NCI-H524 (cell line): ENCODE data around the gene SYNPO.
A peak's percentile ranks its signal among the peaks of the same experiment; 100 is the strongest.

Experiments
- DNase-seq, 2 experiments: peaks; one replicate each; lab custom pipeline; 2025; lab: John Stamatoyannopoulos, UW

The SYNPO gene

GRCh38 chr5:150607105-150607504, 33.4 kb upstream of the SYNPO start:
- DNase-seq, result no peak

GRCh38 chr5:150607991-150608390, 32.5 kb upstream of the SYNPO start:
- no peak for DNase-seq

GRCh38 chr5:150608991-150609390, 31.5 kb upstream of the SYNPO start:
- DNase-seq, result no peak

GRCh38 chr5:150609843-150610584, 30.4 kb upstream of the SYNPO start:
- DNase-seq, result peak in 1 of 2 experiments; percentile 30

- DNase-seq, result no peak
Measured at GRCh38 chr5:150611026-150611425, 29.4 kb upstream of the SYNPO start.

GRCh38 chr5:150612405-150612804, 28.1 kb upstream of the SYNPO start:
- DNase-seq, result no peak

- no peak for DNase-seq
Measured at GRCh38 chr5:150612905-150613670, 27.4 kb upstream of the SYNPO start.

GRCh38 chr5:150613991-150614660, 26.3 kb upstream of the SYNPO start:
- DNase-seq, result peak in 1 of 2 experiments; percentile 42

GRCh38 chr5:150614661-150615060, 25.8 kb upstream of the SYNPO start:
- no peak for DNase-seq

- peak; percentile 93 to 95 for DNase-seq
Measured at GRCh38 chr5:150615141-150615699, 25.2 kb upstream of the SYNPO start.

- peak; percentile 85 to 89 for DNase-seq
Measured at GRCh38 chr5:150616024-150616470, 24.4 kb upstream of the SYNPO start.

GRCh38 chr5:150616506-150616905, 24.0 kb upstream of the SYNPO start:
- peak; percentile 89 to 97 for DNase-seq

GRCh38 chr5:150618163-150618562, 22.3 kb upstream of the SYNPO start:
- peak in 1 of 2 experiments; percentile 48 for DNase-seq

- peak in 1 of 2 experiments; percentile 84 for DNase-seq
Measured at GRCh38 chr5:150618588-150619281, 21.7 kb upstream of the SYNPO start.

- peak; percentile 45 to 90 for DNase-seq
Measured at GRCh38 chr5:150619359-150620230, 20.9 kb upstream of the SYNPO start.

- DNase-seq, result peak; percentile 73 to 75
Measured at GRCh38 chr5:150621301-150621700, 19.2 kb upstream of the SYNPO start.

- peak in 1 of 2 experiments; percentile 45 for DNase-seq
Measured at GRCh38 chr5:150622157-150622556, 18.3 kb upstream of the SYNPO start.

GRCh38 chr5:150623152-150623877, 17.1 kb upstream of the SYNPO start:
- no peak for DNase-seq

- DNase-seq, result no peak
Measured at GRCh38 chr5:150623878-150624216, 16.6 kb upstream of the SYNPO start.
